SK-MEL-5 (cell line): ENCODE measurements around the gene ATAD2B. TPM values are rescaled to one million over a fixed set of nuclear protein-coding genes. Genes with fewer than 3 reads are reported as not detected.
"Not testable (repeated sequence)": the region's sequence is repeated elsewhere in the genome, so short reads cannot be mapped to it uniquely, and the experiment has no call there.

Experiments
- DNase-seq: peaks from one replicate; pipeline ENCODE4 v3.0.0-alpha.2; 2016; ENCODE audit warnings: low read depth, low spot score
- in situ Hi-C: cut with HindIII; loops from 2 replicates; pipeline ENCODE4 v1.10.0; 2016; ENCODE audit warnings: low sequenced_read_pairs, high pct_unique_total_duplicates, low pct_unique_long_range_greater_than_20kb
- total RNA-seq: library from RNA; depleted of rRNA; stranded (reverse); fragments of >200 nt; shearing (Covaris generic); gene quantifications from 2 replicates; pipeline ENCODE4 v1.2.3, GENCODE V29; 2014

The ATAD2B gene
- total RNA-seq, 1 experiment from 2014 or later, result 8.9 TPM

GRCh38 chr2:23772684-23773083 lies 154.2 kb downstream of the ATAD2B start:
- in situ Hi-C loops, result no loop called here

GRCh38 chr2:23772056-23772455 lies 154.9 kb downstream of the ATAD2B start:
- in situ Hi-C loops, result no loop called here

More at GRCh38 chr2:23772684-23773083, 154.2 kb downstream of the ATAD2B start:
- no peak for DNase-seq

GRCh38 chr2:23769364-23769763 lies 157.6 kb downstream of the ATAD2B start:
- in situ Hi-C loops, result no loop called here
- no peak for DNase-seq

More at GRCh38 chr2:23772056-23772455, 154.9 kb downstream of the ATAD2B start:
- DNase-seq, result no peak

GRCh38 chr2:23767876-23768621 lies 158.9 kb downstream of the ATAD2B start:
- peak; percentile 16 for DNase-seq
- in situ Hi-C loops, result no loop called here

- DNase-seq, result no peak
- in situ Hi-C loops, result no loop called here
Measured at GRCh38 chr2:23762141-23762540, 164.8 kb downstream of the ATAD2B start.

GRCh38 chr2:23761638-23762037 lies 165.3 kb downstream of the ATAD2B start:
- DNase-seq, result no peak
- in situ Hi-C loops, result no loop called here

GRCh38 chr2:23760736-23761135 lies 166.2 kb downstream of the ATAD2B start:
- peak; percentile 53 for DNase-seq
- in situ Hi-C loops, result no loop called here

GRCh38 chr2:23757686-23758433 lies 169.1 kb downstream of the ATAD2B start:
- DNase-seq, result peak; percentile 43
- in situ Hi-C loops, result no loop called here

- in situ Hi-C loops, result no loop called here
- DNase-seq, result no peak
Measured at GRCh38 chr2:23756593-23757292, 170.2 kb downstream of the ATAD2B start.

- in situ Hi-C loops, result no loop called here
- no peak for DNase-seq
Measured at GRCh38 chr2:23754970-23755369, 172.0 kb downstream of the ATAD2B start.

- DNase-seq, result no peak
- in situ Hi-C loops, result no loop called here
Measured at GRCh38 chr2:23753291-23754010, 173.5 kb downstream of the ATAD2B start.

- no peak for DNase-seq
- in situ Hi-C loops, result no loop called here
Measured at GRCh38 chr2:23751747-23752265, 175.1 kb downstream of the ATAD2B start.

- in situ Hi-C loops, result no loop called here
- no peak for DNase-seq
Measured at GRCh38 chr2:23746141-23746863, 180.6 kb downstream of the ATAD2B start.

- in situ Hi-C loops, result no loop called here
- no peak for DNase-seq
Measured at GRCh38 chr2:23745726-23746105, 181.2 kb downstream of the ATAD2B start.

GRCh38 chr2:23745068-23745725 lies 181.7 kb downstream of the ATAD2B start:
- in situ Hi-C loops, result no loop called here
- no peak for DNase-seq

GRCh38 chr2:23736783-23737182 lies 190.1 kb downstream of the ATAD2B start:
- not testable (repeated sequence) for DNase-seq

More at GRCh38 chr2:23736783-23737182, 190.1 kb downstream of the ATAD2B start:
- in situ Hi-C loops, result not testable (repeated sequence)
